C4-2B (cell line): Measurements from ENCODE around the gene AGPAT3.

Experiments used
- ZFX ChIP-seq: fragments of 450-650 bp; IDR thresholded peaks from 2 replicates; pipeline ENCODE4 v1.6.1; 2017
- TF ChIP-seq, protein P1 (sequence below): fragments of 450-650 bp; conservative IDR thresholded peaks from 2 replicates; pipeline ENCODE4 v1.5.1; 2017; ENCODE audit warnings: mild to moderate bottlenecking

DNA sequence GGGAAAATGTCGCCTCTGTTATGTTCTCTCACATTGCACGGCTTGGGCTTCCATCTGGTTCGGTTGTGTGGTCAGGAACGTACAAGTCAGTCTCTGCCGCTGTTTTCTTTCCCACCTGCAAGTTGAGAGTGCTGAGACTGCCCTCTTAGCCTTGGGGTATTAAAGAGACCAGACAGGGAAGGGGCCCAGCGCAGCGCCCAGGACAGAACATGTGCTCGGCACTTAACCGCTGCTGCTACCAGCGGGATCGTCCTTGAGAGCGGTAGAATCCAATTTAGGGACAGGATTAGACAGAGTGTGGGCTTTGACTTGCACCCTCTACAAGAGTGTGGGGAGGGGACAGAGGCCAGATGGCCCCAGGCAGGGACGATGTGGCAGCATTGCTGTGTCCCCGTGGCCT is 17.7 kb upstream of the AGPAT3 start:
- TF ChIP-seq, protein P1, sequence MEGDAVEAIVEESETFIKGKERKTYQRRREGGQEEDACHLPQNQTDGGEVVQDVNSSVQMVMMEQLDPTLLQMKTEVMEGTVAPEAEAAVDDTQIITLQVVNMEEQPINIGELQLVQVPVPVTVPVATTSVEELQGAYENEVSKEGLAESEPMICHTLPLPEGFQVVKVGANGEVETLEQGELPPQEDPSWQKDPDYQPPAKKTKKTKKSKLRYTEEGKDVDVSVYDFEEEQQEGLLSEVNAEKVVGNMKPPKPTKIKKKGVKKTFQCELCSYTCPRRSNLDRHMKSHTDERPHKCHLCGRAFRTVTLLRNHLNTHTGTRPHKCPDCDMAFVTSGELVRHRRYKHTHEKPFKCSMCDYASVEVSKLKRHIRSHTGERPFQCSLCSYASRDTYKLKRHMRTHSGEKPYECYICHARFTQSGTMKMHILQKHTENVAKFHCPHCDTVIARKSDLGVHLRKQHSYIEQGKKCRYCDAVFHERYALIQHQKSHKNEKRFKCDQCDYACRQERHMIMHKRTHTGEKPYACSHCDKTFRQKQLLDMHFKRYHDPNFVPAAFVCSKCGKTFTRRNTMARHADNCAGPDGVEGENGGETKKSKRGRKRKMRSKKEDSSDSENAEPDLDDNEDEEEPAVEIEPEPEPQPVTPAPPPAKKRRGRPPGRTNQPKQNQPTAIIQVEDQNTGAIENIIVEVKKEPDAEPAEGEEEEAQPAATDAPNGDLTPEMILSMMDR = no peak
- TF ChIP-seq ZFX = no peak
